Activated T-cell treated with anti-CD3 and anti-CD28 coated beads, Interleukin-2, amount 50 U/mL, for 48 hours (primary cell): ENCODE measurements around the gene JPT2.
"Not testable (repeated sequence)": the region's sequence is repeated elsewhere in the genome, so short reads cannot be mapped to it uniquely, and the experiment has no call there.

Source experiments
- DNase-seq, 2 experiments: peaks; one replicate each; pipeline ENCODE4 v3.0.0-alpha.2; 2020

Gene JPT2

DNA sequence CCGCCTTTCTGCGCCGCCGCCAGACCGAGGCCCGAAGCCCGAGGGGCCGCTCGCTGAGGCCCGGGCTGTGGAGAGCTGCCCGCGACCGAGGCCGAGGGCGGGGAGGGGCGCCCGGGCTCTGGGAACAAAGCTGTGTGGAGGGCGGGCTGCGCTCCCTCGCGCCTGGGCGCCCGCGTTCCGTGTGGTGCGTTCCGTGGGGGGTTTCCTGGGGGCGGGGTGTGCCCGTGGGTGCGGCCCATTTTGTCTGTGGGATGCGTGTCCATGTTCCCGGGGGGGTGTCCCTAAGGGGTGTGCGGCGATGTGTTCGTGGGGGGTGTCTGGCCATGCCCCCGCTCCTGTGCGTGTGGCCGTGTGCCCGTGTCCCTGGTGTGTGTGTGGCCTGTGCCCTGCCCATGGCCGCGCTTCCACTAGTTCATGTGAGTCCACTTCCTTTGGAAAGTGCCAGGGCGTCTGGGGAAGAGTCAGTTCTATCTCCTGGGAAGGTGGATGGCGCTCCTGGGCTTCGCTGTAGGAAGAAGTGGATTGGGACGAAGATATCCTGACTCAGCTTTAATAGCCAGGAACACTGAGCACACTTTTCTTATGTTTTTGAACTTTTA is 520 bp downstream of the JPT2 start:
- peak; percentile 58 to 65 for DNase-seq

DNA sequence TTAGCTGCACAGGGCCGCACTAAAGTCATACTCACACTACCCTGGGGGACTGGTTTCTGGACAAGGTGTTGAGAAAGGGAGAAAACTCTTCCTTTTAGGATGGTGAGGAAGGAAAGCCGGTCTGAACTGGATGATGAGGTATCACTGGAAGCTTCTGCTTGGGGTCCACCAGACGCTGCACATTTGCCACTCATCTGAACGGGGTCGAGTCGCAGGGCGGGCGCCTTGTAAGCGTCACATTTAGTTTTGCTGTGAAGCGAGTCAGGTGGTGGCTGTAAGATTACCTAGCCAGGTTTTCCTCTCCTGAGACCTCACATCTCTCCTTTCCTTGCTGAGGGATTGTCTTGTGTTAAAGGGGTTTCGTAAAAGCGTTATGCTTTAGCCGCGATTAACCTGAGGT is 2.3 kb downstream of the JPT2 start:
- DNase-seq, result no peak

DNA sequence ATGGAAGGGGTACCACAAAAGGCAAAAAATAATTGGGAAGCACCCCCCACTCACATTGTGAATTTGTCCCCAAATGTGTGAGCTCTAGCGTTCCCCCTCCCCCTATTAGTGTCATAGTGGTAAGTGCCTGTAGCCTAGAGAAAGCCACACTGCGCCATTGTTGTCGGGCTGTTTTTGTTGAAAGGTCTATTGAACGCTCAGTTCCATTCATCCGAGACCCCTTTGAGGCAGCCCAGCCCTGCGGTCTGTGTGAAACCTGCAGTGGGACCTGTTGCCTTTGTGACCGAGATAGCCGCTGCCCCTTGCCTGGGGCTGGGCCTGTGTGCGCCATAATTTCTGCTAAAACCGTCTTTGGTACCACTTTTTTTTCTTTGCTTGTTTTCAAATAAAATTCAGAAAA is 3.0 kb downstream of the JPT2 start:
- no peak for DNase-seq

DNA sequence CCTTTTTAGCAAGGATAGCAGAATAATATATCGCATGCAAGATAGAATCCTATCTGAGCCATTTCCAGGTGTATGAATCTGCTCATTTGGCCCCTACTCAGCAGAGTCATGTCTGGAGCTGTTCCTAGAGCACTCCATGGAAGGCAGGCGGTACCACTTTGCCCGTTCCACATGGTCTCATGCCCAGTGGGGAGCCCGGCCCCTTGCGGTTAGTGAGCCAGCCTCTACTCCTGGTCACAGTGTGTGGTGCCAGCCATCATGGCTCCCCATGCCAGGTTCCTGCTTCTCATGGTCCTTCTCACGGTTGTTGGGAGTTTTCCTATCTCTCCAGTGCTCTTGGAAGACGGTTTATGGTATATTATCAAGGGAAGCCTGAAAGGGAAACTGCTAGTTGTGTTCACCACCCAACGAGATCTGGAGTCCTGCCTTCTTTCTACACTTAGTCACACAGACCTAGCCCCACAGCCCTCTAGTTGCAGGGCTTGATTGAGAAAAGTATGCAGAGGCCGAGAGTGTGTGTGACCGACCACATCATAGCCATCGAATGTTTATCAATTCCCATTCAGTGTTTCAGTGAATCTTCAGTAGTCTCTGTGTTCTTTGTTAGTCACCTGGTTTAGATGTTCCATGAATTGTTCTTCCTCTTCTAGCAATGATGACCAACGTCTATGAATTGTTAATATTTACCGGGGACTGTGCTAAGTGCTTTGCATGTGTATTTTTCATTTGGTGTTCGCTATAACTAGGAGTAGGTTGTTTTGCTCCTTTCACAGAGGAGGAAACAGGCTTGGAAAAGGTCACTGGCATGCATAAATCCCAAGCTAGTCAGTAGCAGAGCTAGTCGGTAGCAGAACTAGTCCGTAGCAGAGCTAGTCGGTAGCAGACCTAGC is 9.6 kb downstream of the JPT2 start:
- DNase-seq, result no peak

DNA sequence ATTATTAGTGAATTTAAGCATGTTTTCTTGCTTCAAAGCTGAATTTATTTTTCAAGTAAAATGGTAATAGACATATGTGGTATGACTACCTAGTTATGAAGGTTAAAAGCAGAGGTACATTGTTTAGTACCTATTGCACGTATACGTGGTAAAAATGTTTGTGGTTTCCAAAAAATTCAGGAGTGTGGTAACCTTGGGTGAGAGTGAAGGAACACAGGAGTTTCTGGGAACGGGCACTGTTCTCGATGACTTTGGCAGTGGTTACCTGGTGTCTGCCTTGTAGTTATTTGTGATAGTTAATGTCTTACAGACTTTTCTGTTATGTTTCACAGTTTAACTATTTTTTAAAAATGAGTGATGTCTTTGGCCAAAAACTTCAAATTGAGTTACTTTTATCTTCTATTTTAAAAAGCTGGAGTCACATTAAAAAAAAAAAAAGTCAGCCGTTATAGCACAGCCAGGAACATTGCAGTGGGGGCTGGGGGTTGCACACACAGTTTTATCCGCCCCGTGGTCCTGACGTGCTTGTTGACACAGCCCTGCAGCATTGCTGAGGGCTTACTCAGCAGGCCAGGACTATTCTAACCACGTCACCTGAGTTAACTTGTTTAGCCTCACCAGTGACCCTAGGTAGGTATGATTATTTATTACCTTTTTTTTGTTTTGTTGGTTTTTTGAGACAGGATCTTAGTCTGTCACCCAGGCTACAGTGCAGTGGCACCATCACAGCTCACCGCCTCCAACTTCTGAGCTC is 10.9 kb downstream of the JPT2 start:
- no peak for DNase-seq

DNA sequence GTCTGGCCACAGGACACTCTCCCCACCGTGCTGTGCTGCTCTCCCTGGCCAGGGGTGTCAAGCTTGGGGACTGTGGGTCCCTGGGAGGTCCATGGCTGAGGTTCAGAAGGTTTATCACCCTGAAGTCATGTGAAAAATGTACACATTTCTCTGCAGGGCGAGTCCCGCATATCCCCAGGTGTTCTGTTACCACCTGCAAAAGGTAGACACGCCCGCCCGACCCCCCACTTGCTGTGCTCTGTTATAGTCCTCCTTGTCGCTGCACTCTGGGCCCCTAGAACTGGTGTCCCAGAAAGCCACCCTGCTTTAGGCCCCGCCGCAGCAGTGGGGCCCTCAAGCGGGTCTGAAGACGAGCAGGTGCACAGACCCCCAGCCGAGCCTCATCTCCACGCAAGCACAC is 11.8 kb downstream of the JPT2 start:
- DNase-seq, result no peak

DNA sequence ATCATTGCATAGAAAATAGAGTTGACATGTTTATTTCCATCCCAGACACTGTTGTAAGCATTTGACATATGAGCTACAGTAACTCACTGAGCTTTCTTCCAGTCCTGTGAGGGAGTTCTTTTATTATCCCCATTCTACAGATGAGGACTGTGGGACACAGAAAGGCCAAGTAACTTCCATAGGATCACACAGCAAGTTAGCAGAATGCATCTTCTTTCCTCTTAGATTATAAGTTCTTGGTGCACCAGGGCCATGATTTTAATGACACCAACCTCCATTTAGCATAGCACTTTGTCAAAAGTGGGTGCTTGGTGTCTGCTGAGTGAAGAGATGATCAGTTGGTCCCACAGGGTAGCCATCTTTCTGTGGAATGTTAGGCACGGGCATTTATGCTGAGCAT is 12.7 kb downstream of the JPT2 start:
- no peak for DNase-seq

DNA sequence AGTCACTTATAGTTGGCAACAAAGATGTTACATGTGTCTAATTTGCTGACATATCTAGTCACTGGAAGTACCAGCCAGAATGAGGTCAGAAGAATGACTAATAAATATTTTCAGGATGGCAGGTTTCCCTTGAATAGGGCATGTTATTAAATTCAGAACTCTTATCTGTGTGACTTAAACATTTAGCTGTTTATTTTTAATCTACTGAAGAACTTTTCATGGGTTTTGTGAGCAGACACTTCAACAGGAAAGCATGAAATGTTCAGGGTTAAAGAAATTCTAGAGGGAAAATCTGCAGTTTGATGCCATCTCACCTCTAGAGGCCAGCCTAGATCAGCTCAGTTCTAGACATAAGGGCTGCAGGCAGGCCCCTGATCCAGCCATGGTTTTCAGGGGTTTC is 13.2 kb downstream of the JPT2 start:
- DNase-seq, result no peak

DNA sequence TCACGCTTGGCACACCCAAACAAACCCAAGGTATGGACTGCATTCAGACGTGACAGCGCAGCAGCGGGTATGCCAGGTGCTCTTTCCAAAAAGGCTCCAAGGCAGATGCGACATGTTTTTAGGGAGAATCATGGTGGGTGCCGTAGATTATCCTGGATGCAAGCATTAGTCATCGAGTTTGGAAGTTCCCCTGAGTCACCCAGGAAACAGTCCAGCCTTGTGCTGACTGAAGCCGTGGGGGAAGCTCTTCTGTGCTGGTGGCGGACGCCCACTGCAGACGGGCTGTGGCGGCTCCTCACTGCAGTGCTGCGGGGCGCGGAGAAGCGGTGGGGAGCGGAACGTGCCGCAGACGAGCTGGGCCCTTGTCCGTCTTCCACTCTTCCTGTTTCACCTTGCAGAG is 13.9 kb downstream of the JPT2 start:
- DNase-seq, result no peak

DNA sequence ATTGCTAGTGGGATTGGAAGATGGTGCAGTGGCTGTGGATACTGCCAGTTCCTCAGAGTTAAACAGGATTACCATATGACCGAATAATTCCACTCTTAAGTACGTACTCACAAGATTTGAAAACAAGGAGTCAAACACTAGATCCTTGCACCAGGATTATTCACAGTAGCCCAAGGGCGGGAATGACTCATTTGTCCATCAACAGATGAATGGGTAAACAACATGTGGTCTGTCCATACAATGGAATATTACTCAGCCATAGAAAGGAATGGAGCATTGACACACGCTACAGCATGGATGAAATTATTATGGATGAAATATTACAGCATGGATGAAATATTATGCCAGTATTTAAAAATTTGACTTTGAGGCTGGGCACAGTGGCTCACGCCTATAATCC is 18.8 kb downstream of the JPT2 start:
- DNase-seq, result no peak

DNA sequence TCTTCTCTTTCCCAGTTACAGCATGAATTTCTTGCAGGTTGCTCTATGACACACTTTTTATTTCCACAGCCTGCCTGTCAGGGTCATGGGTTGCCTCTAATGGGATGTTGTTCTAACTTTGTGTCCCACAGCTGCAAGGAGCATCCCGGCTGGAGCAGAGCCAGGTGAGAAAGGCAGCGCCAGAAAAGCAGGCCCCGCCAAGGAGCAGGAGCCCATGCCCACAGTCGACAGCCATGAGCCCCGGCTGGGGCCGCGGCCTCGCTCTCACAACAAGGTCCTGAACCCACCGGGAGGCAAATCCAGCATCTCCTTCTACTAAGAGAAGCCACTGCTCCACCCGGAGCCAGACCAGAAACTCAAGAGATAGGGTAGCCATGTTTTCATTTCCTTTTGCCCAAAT is 20.6 kb downstream of the JPT2 start:
- DNase-seq, result no peak

DNA sequence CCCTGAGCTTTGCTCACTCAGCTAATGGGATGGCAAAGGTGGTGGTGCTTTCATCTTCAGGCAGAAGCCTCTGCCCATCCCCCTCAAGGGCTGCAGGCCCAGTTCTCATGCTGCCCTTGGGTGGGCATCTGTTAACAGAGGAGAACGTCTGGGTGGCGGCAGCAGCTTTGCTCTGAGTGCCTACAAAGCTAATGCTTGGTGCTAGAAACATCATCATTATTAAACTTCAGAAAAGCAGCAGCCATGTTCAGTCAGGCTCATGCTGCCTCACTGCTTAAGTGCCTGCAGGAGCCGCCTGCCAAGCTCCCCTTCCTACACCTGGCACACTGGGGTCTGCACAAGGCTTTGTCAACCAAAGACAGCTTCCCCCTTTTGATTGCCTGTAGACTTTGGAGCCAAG is 22.2 kb downstream of the JPT2 start:
- DNase-seq, result no peak

DNA sequence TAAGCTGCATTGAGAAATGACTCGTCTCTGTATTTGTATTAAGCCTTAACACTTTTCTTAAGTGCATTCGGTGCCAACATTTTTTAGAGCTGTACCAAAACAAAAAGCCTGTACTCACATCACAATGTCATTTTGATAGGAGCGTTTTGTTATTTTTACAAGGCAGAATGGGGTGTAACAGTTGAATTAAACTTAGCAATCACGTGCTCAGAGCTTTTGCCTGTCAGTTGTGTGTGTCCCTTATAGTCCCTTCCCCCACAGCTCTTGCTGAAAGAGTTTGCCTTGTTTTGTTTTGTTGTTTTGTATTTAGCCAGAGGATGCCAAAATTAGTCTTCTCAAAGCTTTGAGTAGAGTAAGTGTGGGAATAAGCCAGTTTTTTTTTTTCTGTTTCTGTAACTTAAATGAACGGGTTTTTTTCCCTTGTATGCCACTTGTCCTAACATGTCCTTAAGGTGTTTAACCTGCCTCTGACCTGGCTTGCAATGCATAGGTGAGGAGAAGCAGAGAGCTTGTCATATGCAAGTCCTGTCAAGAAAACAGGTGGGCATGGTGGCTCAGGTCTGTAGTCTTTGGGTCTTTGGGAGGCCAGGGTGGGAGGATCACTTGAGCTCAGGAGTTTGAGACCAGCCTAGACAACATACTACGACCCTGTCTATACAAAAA is 23.3 kb downstream of the JPT2 start:
- DNase-seq, result no peak

DNA sequence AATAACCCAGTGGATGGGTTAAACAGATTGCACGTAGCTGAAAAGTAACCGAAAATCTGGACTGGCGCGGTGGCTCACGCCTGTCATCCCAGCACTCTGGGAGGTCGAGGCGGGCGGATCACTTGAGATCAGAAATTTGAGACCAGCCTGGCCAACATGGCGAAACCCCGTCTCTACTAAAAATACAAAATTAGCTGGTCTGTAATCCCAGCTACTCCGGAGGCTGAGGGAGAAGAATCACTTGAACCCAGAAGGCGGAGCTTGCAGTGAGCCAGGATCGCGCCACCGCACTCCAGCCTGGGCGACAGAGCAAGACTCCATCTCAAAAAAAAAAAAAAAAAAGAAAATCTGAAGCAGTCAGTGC is 27.2 kb downstream of the JPT2 start:
- not testable (repeated sequence) for DNase-seq

DNA sequence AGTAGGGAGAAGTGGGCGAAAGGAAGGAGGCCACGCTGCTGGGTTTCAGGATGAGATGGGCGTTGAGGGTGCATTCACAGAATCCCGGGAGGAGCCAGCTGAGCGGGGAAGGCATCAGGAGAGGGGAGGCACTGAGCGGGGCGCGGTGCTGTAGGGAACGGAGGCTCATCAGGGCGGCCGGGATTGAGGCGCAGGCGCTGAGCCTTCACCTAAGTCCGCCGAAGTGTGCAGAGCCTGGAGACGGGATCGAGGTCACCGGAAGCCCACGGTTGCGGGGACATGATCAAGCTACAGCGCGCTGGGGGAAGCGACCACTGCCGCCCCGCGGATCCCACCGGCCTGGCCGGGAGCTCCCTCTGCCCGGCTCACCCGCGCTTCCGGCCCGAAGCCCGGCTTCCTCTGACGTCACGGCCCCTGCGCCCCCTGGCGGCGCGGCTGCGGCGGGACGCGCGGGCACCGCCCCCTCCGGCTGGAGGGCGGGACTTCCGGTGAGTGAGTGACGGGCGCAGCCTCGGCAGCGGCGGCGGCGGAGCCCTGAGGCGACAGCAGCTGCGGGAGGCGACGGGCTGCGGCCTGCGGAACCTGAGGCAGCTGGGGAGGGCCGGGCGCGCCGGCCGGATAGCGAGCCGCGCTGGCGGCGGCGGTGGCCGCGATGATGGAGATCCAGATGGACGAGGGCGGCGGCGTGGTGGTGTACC is 27.8 kb downstream of the JPT2 start, which contains the start of gene MAPK8IP3:
Gene MAPK8IP3, plus strand, starts transcription at position 508 of the 698 bp plus-strand sequence. Its CDS starts 145 bp downstream, at position 653.
- peak; percentile 99 for DNase-seq

DNA sequence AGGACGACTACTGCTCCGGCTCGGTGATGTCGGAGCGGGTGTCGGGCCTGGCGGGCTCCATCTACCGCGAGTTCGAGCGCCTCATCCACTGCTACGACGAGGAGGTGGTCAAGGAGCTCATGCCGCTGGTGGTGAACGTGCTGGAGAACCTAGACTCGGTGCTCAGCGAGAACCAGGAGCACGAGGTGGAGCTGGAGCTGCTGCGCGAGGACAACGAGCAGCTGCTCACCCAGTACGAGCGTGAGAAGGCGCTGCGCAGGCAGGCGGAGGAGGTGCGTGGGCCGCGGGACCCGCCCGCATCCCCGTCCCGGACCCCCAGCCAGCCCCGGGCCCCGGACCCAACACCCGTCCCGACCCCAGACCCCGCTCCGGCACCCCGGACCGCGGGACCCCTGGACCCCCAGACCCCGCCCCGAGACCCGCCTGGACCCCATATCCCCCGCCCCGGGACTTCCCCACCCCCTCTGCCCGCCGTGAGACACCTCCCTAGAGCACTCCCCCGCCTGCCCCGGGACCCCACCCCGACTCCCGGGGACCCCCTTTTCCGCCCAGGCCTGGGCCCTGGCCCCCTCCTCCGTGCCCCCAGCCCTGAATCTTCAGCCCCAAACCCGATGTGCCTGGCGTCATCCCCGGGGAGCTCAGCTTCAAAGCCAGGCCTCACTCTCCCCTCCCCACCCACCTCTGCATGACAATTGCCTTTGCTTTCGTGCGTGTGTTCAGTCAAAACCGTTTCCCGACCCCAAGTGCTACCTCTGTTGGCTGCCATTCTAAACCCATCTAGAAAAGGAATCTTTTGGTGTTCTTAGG is 28.5 kb downstream of the JPT2 start:
- peak; percentile 63 for DNase-seq

DNA sequence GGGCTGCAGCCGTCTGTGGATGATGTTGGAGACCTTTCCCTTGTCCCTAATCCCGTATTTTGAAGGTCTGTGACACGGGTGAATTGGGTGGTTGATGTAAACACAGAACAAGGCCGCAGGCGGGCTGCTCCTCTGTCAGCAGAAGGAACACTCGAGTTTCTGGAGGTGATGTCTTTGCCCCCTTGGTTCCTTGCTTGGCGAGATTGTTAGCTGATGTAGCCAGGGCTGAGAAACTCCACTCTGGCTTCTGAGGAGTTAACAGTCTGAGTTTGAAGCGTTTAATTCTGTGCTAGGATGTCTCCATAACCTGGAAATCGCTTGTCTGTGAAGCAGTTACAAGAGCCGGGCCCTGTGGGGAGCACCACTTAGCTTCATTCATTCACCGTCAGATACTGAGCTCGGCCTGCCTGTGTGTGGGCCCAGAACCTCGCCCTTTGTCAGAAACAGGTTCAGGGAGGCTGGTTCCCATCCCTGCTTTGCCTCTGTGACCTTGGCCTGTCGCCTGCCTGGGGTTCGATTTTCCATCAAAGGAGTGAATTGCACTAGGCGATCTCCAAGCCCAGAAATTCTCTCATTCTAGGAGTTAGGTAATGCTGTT is 29.2 kb downstream of the JPT2 start:
- DNase-seq, result peak; percentile 32 to 43

DNA sequence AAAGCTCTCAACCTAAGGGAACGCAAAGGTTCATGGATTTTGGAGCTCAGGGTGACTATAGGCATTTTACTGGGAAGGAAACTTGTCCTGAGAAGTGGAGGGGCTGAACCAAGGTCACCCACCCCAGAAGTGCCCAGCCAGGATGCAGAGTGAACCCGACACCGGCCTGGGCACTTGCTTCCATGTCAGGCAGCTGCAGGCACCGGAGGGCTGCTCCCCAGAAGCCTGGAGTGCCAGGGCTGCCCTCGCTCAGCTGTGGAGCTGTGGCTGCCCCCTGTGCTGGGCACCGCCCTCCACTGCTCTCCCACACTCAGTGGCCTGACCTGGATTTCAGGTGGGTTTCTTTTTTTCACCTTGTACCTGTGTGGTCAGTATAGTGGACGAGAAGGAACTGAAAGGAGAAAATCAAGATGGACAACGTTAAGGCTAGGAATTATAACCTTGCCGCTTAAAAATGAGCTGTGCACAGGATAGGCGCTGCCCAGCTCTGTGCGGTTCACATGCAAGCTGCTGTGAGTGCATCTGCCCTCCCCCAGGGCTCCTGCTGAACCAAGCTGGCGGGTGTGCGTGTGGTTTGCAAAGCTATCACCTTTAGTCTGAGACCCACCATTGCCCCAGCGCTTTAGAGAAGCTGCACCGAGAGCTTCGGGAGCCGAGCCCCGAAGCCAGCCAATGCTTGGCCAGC is 30.1 kb downstream of the JPT2 start:
- no peak for DNase-seq

DNA sequence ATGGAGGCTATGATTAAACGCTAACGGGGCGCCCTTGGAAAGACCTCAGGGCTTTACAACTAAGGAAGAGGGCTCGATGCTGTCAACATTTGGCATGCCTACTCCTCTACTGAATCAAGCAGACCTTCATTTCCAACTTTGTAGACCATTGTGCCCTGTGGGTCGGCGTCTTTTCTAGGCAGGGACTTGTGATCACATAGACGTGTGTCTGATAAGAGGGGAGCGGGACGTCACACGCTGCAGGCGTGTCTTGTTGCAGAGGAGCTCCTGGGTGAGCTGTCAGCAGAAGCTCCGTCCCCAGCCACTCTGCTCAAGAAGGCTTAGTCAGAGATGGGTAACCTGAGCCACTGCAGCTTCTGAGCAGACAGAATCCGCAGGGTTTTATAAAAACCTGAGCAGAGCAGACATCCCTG is 30.7 kb downstream of the JPT2 start:
- peak in 1 of 2 experiments; percentile 38 for DNase-seq

DNA sequence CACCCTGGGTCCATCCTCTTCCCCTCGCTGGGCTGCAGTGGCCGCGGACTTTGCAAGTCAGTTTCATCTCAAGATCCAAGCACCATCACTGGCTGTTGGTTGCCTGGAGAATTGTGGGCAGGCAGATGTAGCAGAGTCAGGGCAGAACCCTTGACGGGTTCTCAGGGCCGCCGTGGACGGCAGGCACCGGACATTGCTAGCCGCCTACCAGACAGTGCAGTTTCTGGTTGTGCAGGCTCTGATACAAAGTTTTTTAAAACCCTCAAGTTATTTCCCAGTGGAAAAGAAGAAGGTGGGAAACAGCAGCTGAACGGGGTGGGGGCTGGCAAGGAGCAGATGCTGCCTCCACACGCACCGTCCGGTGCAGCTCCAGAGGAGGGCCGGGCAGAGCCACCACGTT is 31.3 kb downstream of the JPT2 start:
- DNase-seq, result no peak
